ENCODE results near the gene WTIP.

- TF ChIP-seq, protein P1, sequence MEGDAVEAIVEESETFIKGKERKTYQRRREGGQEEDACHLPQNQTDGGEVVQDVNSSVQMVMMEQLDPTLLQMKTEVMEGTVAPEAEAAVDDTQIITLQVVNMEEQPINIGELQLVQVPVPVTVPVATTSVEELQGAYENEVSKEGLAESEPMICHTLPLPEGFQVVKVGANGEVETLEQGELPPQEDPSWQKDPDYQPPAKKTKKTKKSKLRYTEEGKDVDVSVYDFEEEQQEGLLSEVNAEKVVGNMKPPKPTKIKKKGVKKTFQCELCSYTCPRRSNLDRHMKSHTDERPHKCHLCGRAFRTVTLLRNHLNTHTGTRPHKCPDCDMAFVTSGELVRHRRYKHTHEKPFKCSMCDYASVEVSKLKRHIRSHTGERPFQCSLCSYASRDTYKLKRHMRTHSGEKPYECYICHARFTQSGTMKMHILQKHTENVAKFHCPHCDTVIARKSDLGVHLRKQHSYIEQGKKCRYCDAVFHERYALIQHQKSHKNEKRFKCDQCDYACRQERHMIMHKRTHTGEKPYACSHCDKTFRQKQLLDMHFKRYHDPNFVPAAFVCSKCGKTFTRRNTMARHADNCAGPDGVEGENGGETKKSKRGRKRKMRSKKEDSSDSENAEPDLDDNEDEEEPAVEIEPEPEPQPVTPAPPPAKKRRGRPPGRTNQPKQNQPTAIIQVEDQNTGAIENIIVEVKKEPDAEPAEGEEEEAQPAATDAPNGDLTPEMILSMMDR (IDR thresholded peaks at IDR 0.05 in 4 of 5, conservative IDR thresholded peaks at IDR 0.05 in 1 of 5) = no peak
- no peak for TF ChIP-seq POLR2A (IDR thresholded peaks at IDR 0.05)
Measured at GRCh38 chr19:34497112-34497805, 15.7 kb downstream of the WTIP start.

All from gastrocnemius medialis (tissue), 4 donors.